ENCODE data around the gene ENTREP1. TPM values are rescaled to one million over a fixed set of nuclear protein-coding genes. Genes with fewer than 3 reads are reported as not detected.

ENTREP1 gene
- polyA plus RNA-seq, 1 of the 3 experiments (the other 2 are of a cell fraction), result not detected

GRCh38 chr9:69279733-69280132 is 45.3 kb upstream of the ENTREP1 start (continued):
- TF ChIP-seq CTCF (IDR thresholded peaks at IDR 0.05), result no peak
- no peak for TF ChIP-seq TCF12 (IDR thresholded peaks at IDR 0.05)

- Histone ChIP-seq H3K9ac (no peak overlapping the region), H3K36me3 (replicated peaks in 1 of 2; ENCODE audit: control insufficient read depth in 1 of 2, insufficient read depth in 2 of 2, low read length in 1 of 2) (no peaks in the 10 kb centered on the region), H3F3A (replicated peaks; ENCODE audit: insufficient read depth) (no peaks in the 10 kb centered on the region), H3K9me3 (no peaks in the 10 kb centered on the region), H3K4me3 (ENCODE audit: low read depth in 2 of 2, low read length in 1 of 2) (no peak overlapping the region), H3K4me1 (ENCODE audit: control insufficient read depth in 1 of 2, insufficient read depth in 2 of 2, low read depth in 1 of 2, low read length in 1 of 2) (no peaks in the 10 kb centered on the region), H3K27me3 (ENCODE audit: insufficient read depth) (peaks cover 14% of the 10 kb centered on the region; the same call in 1 of the 2 replicates), H4K20me1 (ENCODE audit: insufficient read depth) (no peaks in the 10 kb centered on the region), H3K9me2 (no peaks in the 10 kb centered on the region), H3K4me2 (no peak overlapping the region), H2AFZ (ENCODE audit: low read depth) (no peak overlapping the region), H3K79me2 (ENCODE audit: insufficient read depth) (no peaks in the 10 kb centered on the region), H3K27ac (ENCODE audit: low read depth in 2 of 2, low read length in 1 of 2) (no peak overlapping the region)
- TF ChIP-seq SIN3A (IDR thresholded peaks at IDR 0.05; ENCODE audit: borderline replicate concordance, low read depth, low read length) (no peak), EP300 (IDR thresholded peaks at IDR 0.05; ENCODE audit: borderline replicate concordance in 1 of 2, low read depth in 1 of 2, low read length in 1 of 2) (no peak), TAF1 (IDR thresholded peaks at IDR 0.05; ENCODE audit: borderline replicate concordance, low read depth, low read length) (no peak), GATA2 (CRISPR knock-in tag; IDR thresholded peaks at IDR 0.05) (no peak), ELF1 (IDR thresholded peaks at IDR 0.05) (no peak), PBX3 (IDR thresholded peaks at IDR 0.05) (no peak), JUND (IDR thresholded peaks at IDR 0.05) (no peak), MXI1 (IDR thresholded peaks at IDR 0.05; ENCODE audit: low read depth, low read length) (no peak)
- DNase-seq, result no peak
- POLR2A ChIA-PET, result no interaction called here
- 27% methylated on average over 2 of the region's 2 CpGs for WGBS (ENCODE audit: low lambda C conversion rate)
- CTCF ChIA-PET, result no interaction called here
These were observed 42.0 kb upstream of the ENTREP1 start for GRCh38 chr9:69283003-69283402.

GRCh38 chr9:69292078-69292477 is 32.9 kb upstream of the ENTREP1 start:
- Histone ChIP-seq H3K9ac (no peak overlapping the region), H3K79me2 (ENCODE audit: insufficient read depth) (no peaks in the 10 kb centered on the region), H3K9me3 (no peaks in the 10 kb centered on the region), H2AFZ (ENCODE audit: low read depth) (no peak overlapping the region), H3K4me3 (ENCODE audit: low read depth in 2 of 2, low read length in 1 of 2) (no peak overlapping the region), H3K27me3 (ENCODE audit: insufficient read depth) (peaks cover 27% of the 10 kb centered on the region; the same call in 1 of the 2 replicates), H3K9me2 (no peaks in the 10 kb centered on the region), H3F3A (replicated peaks; ENCODE audit: insufficient read depth) (no peaks in the 10 kb centered on the region), H3K4me1 (ENCODE audit: control insufficient read depth in 1 of 2, insufficient read depth in 2 of 2, low read depth in 1 of 2, low read length in 1 of 2) (no peaks in the 10 kb centered on the region), H3K27ac (ENCODE audit: low read depth in 2 of 2, low read length in 1 of 2) (no peak overlapping the region), H3K36me3 (replicated peaks in 1 of 2; ENCODE audit: control insufficient read depth in 1 of 2, insufficient read depth in 2 of 2, low read length in 1 of 2) (no peaks in the 10 kb centered on the region), H3K4me2 (no peak overlapping the region), H4K20me1 (ENCODE audit: insufficient read depth) (no peaks in the 10 kb centered on the region)
- no peak for DNase-seq
- 27% methylated on average over 3 of the region's 3 CpGs for WGBS (ENCODE audit: low lambda C conversion rate)
- POLR2A ChIA-PET, result no interaction called here
- CTCF ChIA-PET, result no interaction called here
- TF ChIP-seq USF1 (IDR thresholded peaks at IDR 0.05; ENCODE audit: borderline replicate concordance, low read depth) (no peak), RFX5 (IDR thresholded peaks at IDR 0.05; ENCODE audit: low read length) (no peak), ELF1 (IDR thresholded peaks at IDR 0.05) (no peak), MEF2A (IDR thresholded peaks at IDR 0.05; ENCODE audit: borderline replicate concordance, low read depth) (no peak), FOSL2 (IDR thresholded peaks at IDR 0.05; ENCODE audit: borderline replicate concordance, low read depth) (no peak), TCF12 (IDR thresholded peaks at IDR 0.05) (no peak), MAX (IDR thresholded peaks at IDR 0.05; ENCODE audit: low read depth) (no peak), FOXM1 (IDR thresholded peaks at IDR 0.05; ENCODE audit: low read depth) (no peak), MXI1 (IDR thresholded peaks at IDR 0.05; ENCODE audit: low read depth, low read length) (no peak), TAF1 (IDR thresholded peaks at IDR 0.05; ENCODE audit: borderline replicate concordance, low read depth, low read length) (no peak), GATA2 (CRISPR knock-in tag; IDR thresholded peaks at IDR 0.05) (no peak), REST (IDR thresholded peaks at IDR 0.05; ENCODE audit: low read depth, low read length) (no peak)
